B cell (primary cell): ENCODE data around the gene UGT1A6.

ENCODE experiments used
- CTCF ChIP-seq: fragments of 200-600 bp; IDR thresholded peaks from one replicate; pipeline ENCODE4 v1.8.0; 2022; ENCODE audit warnings: antibody characterized with exemption, mild to moderate bottlenecking
- EZH2 ChIP-seq: IDR thresholded peaks from 2 replicates; pipeline ENCODE4 v1.6.1; 2012; ENCODE audit warnings: borderline replicate concordance, low read depth, mild to moderate bottlenecking, moderate library complexity, low read length; ENCODE audit not compliant: insufficient read depth, poor library complexity, severe bottlenecking

- TF ChIP-seq CTCF = no peak
- TF ChIP-seq EZH2 = no peak
Measured at GRCh38 chr2:233689031-233689430, 3.7 kb upstream of the UGT1A6 start.
